A673 (cell line): ENCODE measurements around the gene SPON1. TPM values are rescaled to one million over a fixed set of nuclear protein-coding genes. Genes with fewer than 3 reads are reported as not detected.

Source experiments
- BruUV-seq: library from RNA; stranded (reverse); fragments of 400-500 nt; replicated peaks from 2 replicates; lab custom pipeline; 2021; lab: Mats Ljungman, UMichigan
- CTCF ChIA-PET: fragments of 300-600 bp; sonication (Branson Sonifier 250); formaldehyde crosslinking; loops from one replicate; lab custom pipeline; 2022; ENCODE audit warnings: antibody characterized with exemption; lab: Charles Lee
- POLR2A ChIA-PET: fragments of 300-600 bp; sonication (Branson Sonifier 250); formaldehyde crosslinking; loops from one replicate; lab custom pipeline; 2022; ENCODE audit warnings: antibody characterized with exemption; ENCODE audit not compliant: low non-redundant PET; lab: Charles Lee
- DNase-seq: peaks from one replicate; pipeline ENCODE4 v3.0.0-alpha.2; 2015; ENCODE audit warnings: low spot score
- H3K27ac ChIP-seq: fragments of 200-600 bp; sonication (generic); 2 replicates; pipeline ENCODE4 v1.5.1; 2016; ENCODE audit warnings: mixed run types, low read depth, mild to moderate bottlenecking, mixed read lengths, antibody characterized with exemption, low read length; ENCODE audit not compliant: poor library complexity, severe bottlenecking
- H3K27me3 ChIP-seq: fragments of 200-600 bp; sonication (generic); replicated peaks from 2 replicates; pipeline ENCODE4 v1.6.1; 2017; ENCODE audit warnings: mixed run types, low read depth, mild to moderate bottlenecking, mixed read lengths, antibody characterized with exemption, low read length; ENCODE audit not compliant: insufficient read depth, poor library complexity
- H3K36me3 ChIP-seq: fragments of 200-600 bp; sonication (generic); 2 replicates; pipeline ENCODE4 v1.6.1; 2016; ENCODE audit warnings: mixed run types, mild to moderate bottlenecking, mixed read lengths, antibody characterized with exemption, low read length; ENCODE audit not compliant: insufficient read depth, poor library complexity, severe bottlenecking
- H3K4me1 ChIP-seq: fragments of 200-600 bp; sonication (generic); 2 replicates; pipeline ENCODE4 v1.6.1; 2017; ENCODE audit warnings: mixed run types, mild to moderate bottlenecking, mixed read lengths, antibody characterized with exemption, low read length; ENCODE audit not compliant: insufficient read depth, poor library complexity, severe bottlenecking
- H3K4me3 ChIP-seq: fragments of 200-600 bp; sonication (generic); 2 replicates; pipeline ENCODE4 v1.5.1; 2016; ENCODE audit warnings: low read depth, mixed run types, mild to moderate bottlenecking, mixed read lengths, low read length; ENCODE audit not compliant: poor library complexity, severe bottlenecking
- H3K9me3 ChIP-seq: fragments of 200-600 bp; sonication (generic); 2 replicates; pipeline ENCODE4 v1.6.1; 2016; ENCODE audit warnings: mixed run types, low read depth, mild to moderate bottlenecking, mixed read lengths, antibody characterized with exemption, low read length; ENCODE audit not compliant: poor library complexity, severe bottlenecking
- EZH2 ChIP-seq: fragments of 200-600 bp; sonication (generic); IDR thresholded peaks from 2 replicates; pipeline ENCODE4 v1.6.1; 2017; ENCODE audit warnings: borderline replicate concordance, low read depth, mild to moderate bottlenecking, mixed read lengths, antibody characterized with exemption, low read length; ENCODE audit not compliant: poor library complexity, severe bottlenecking
- intact Hi-C: fragments of 100-400 bp; cut with micrococcal nuclease; formaldehyde crosslinking; loops from one replicate; pipeline ENCODE4 v1.10.0; 2022; ENCODE audit not compliant: unreplicated experiment
- total RNA-seq: library from RNA; stranded (reverse); gene quantifications from 2 replicates; pipeline ENCODE4 v1.2.3, GENCODE V29; 2021
- TF ChIP-seq, protein P1 (sequence below): fragments of 300-800, 200-600 bp; sonication (generic); conservative IDR thresholded peaks from 2 replicates; pipeline ENCODE4 v1.5.1; 2017; ENCODE audit warnings: low read depth, mild to moderate bottlenecking, antibody characterized with exemption, low read length, moderate library complexity, mixed read lengths

Gene SPON1
- total RNA-seq, 1 experiment from 2014 or later: not detected

- BruUV-seq: no TSS peak
- Histone ChIP-seq H3K9me3 (no peaks in the 10 kb centered on the region), H3K4me1 (no peaks in the 10 kb centered on the region), H3K4me3 (no peak overlapping the region), H3K27me3 (no peaks in the 10 kb centered on the region), H3K36me3 (no peaks in the 10 kb centered on the region), H3K27ac (no peak overlapping the region)
- ChIA-PET CTCF (no interaction called here), POLR2A (no interaction called here)
- no peak for DNase-seq
- TF ChIP-seq, protein P1, sequence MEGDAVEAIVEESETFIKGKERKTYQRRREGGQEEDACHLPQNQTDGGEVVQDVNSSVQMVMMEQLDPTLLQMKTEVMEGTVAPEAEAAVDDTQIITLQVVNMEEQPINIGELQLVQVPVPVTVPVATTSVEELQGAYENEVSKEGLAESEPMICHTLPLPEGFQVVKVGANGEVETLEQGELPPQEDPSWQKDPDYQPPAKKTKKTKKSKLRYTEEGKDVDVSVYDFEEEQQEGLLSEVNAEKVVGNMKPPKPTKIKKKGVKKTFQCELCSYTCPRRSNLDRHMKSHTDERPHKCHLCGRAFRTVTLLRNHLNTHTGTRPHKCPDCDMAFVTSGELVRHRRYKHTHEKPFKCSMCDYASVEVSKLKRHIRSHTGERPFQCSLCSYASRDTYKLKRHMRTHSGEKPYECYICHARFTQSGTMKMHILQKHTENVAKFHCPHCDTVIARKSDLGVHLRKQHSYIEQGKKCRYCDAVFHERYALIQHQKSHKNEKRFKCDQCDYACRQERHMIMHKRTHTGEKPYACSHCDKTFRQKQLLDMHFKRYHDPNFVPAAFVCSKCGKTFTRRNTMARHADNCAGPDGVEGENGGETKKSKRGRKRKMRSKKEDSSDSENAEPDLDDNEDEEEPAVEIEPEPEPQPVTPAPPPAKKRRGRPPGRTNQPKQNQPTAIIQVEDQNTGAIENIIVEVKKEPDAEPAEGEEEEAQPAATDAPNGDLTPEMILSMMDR: no peak
- no peak for TF ChIP-seq EZH2
- intact Hi-C loops: no loop called here
Measured at GRCh38 chr11:14058061-14058460, 95.5 kb downstream of the SPON1 start.

DNA sequence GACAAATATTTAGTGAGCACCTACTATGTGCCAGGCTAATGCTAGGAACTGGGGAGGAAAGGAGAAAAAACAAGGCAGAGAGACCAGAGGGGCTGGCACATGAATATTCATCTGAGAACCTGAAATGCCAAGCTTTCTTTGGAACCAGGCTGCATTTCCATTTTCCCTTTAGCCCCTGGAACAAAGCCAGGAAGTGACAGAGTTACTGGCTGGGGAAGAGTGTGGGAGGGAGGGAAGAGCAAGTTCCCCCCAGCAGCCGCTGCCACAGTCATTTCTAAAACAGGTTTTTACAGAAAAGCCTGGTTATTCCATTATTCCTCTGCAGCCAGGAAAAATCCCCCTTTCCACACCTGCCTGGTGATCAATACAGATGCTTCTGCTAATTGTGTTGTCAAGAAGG is 97.0 kb downstream of the SPON1 start:
- BruUV-seq: no TSS peak
- Histone ChIP-seq H3K4me3 (no peak overlapping the region), H3K9me3 (no peaks in the 10 kb centered on the region), H3K4me1 (no peaks in the 10 kb centered on the region), H3K27ac (no peak overlapping the region), H3K27me3 (no peaks in the 10 kb centered on the region), H3K36me3 (no peaks in the 10 kb centered on the region)
- intact Hi-C loops: no loop called here
- TF ChIP-seq, protein P1: no peak
- no peak for TF ChIP-seq EZH2
- CTCF ChIA-PET: no interaction called here
- peak; percentile 3 for DNase-seq
- POLR2A ChIA-PET: no interaction called here

DNA sequence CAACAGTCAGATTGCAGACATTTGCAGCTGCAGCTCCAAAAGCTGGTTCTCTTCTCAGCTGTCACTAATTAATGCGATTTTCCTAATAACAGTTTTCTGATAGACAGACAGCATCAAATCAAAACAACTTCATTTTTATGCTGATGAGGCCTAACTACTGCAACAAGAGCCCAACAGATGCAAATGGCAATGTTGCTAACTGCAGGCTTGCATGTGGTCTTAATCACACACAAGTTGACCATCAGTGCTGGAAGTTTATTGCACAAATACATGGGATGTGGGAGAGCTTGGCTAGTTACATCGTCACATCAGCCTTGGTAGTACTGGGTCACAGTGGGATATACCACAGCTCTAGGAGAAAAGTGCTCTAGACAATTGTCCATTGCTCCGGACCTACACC is 99.2 kb downstream of the SPON1 start:
- no peaks in the 10 kb centered on the region for H3K4me1 ChIP-seq
- TF ChIP-seq, protein P1: no peak
- TF ChIP-seq EZH2: no peak
- no TSS peak for BruUV-seq
- no peak for DNase-seq
- H3K27ac ChIP-seq: no peak overlapping the region
- intact Hi-C loops: no loop called here
- no peaks in the 10 kb centered on the region for H3K27me3 ChIP-seq
- POLR2A ChIA-PET: no interaction called here
- H3K4me3 ChIP-seq: no peak overlapping the region
- CTCF ChIA-PET: no interaction called here
- no peaks in the 10 kb centered on the region for H3K9me3 ChIP-seq
- H3K36me3 ChIP-seq: no peaks in the 10 kb centered on the region
